Body of pancreas (tissue), 4 donors: ENCODE data around the gene ARGLU1.

Source experiments
- CTCF ChIP-seq, 7 experiments: fragments of 450-650 bp in 4 of 7; fragments of 200-600 bp in 3 of 7; sonication (generic) in 3 of 7; IDR thresholded peaks; one replicate each; pipeline ENCODE4 v1.5.1; 2016 to 2019; ENCODE audit warnings: antibody characterized with exemption in 7 of 7
- POLR2A ChIP-seq, 3 donors: fragments of 450-650 bp; IDR thresholded peaks; one replicate each; pipeline ENCODE4 v1.6.1; 2016; ENCODE audit warnings: antibody characterized with exemption in 3 of 3, mild to moderate bottlenecking in 2 of 3

GRCh38 chr13:106513025-106513983 is 54.6 kb downstream of the ARGLU1 start:
- TF ChIP-seq CTCF (IDR thresholded peaks at IDR 0.05) = no peak
- no peak for TF ChIP-seq POLR2A (IDR thresholded peaks at IDR 0.05)
